GM23248 (cell line): Measurements from ENCODE around the gene MAB21L3.

Experiments
- EZH2 ChIP-seq: fragments of 200-600 bp; sonication (generic); IDR thresholded peaks from 2 replicates; pipeline ENCODE4 v1.6.1; 2018; ENCODE audit warnings: antibody characterized with exemption, mild to moderate bottlenecking; ENCODE audit not compliant: insufficient read depth, poor library complexity, severe bottlenecking
- EZH2phosphoT487 ChIP-seq: fragments of 200-600 bp; sonication (generic); IDR thresholded peaks from 2 replicates; pipeline ENCODE4 v1.6.1; 2018; ENCODE audit warnings: antibody characterized with exemption, moderate library complexity, mild to moderate bottlenecking, low read depth; ENCODE audit not compliant: insufficient read depth

DNA sequence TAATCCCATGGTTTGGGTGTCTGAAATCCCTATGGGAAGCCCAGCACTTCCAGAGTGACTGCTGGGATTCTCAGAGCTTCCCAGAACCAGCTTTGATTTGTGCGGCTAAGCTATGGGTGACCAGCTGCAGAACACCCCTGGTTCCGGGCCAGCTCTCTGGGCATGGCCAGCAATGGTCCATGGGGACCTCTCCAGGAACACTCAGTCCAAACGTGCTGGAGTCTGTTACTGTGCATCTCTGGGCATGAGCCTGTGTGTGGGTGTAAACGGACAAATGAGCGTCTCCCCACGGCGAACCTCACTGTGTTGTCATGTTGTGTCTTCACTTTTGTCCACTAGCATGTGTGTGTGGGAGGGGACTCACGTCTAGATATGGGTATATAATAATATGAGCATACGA is 54.4 kb downstream of the MAB21L3 start:
- TF ChIP-seq EZH2 (no peak), EZH2phosphoT487 (no peak)
